HUES6 (cell line): ENCODE data around the gene TAF6L.
"Not testable (repeated sequence)": the region's sequence is repeated elsewhere in the genome, so short reads cannot be mapped to it uniquely, and the experiment has no call there.

Source experiments
- H3K27ac ChIP-seq: 2 replicates; pipeline ENCODE4 v1.7.0; 2013; ENCODE audit warnings: low read depth, mild to moderate bottlenecking, low read length, inconsistent platforms
- H3K27me3 ChIP-seq: 2 replicates; pipeline ENCODE4 v1.6.1; 2013; ENCODE audit warnings: low read length; ENCODE audit not compliant: control insufficient read depth, insufficient read depth
- H3K36me3 ChIP-seq: 2 replicates; pipeline ENCODE4 v1.6.1; 2013; ENCODE audit warnings: low read length; ENCODE audit not compliant: control insufficient read depth, insufficient read depth
- H3K4me1 ChIP-seq: 2 replicates; pipeline ENCODE4 v1.6.1; 2013; ENCODE audit warnings: low read length; ENCODE audit not compliant: control insufficient read depth, insufficient read depth
- H3K4me3 ChIP-seq: 2 replicates; pipeline ENCODE4 v1.5.1; 2013; ENCODE audit warnings: low read depth, low read length
- H3K9ac ChIP-seq: one replicate; pipeline ENCODE4 v1.6.1; 2013; ENCODE audit warnings: mild to moderate bottlenecking, low read length
- H3K9me3 ChIP-seq: 2 replicates; pipeline ENCODE4 v1.6.1; 2013; ENCODE audit warnings: low read depth, low read length; ENCODE audit not compliant: control insufficient read depth, insufficient read depth

The TAF6L gene

DNA sequence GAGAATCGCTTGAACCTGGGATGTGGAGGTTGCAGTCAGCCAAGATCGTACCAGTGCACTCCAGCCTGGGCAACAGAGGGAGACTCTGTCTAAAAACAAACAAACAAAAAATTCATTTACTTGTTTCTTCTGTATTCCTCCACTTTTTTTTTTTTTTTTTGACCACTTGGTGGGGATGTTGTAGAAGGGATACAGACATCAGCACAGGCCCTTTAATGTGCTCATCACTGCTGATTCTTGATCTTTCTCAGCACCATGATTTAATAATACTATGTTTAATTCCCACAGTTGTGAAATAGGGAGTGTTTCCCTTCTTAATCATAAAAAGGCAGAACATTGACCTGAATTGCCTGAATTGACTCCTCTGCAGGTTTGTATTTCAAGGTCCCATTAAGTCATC, 38.4 kb upstream of the TAF6L start:
- Histone ChIP-seq H3K9ac (no peak overlapping the region), H3K36me3 (peaks cover 31% of the 10 kb centered on the region), H3K4me1 (peaks cover 2% of the 10 kb centered on the region; the same call in 1 of the 2 replicates), H3K27ac (no peak overlapping the region), H3K4me3 (no peak overlapping the region), H3K9me3 (no peaks in the 10 kb centered on the region), H3K27me3 (no peaks in the 10 kb centered on the region)

DNA sequence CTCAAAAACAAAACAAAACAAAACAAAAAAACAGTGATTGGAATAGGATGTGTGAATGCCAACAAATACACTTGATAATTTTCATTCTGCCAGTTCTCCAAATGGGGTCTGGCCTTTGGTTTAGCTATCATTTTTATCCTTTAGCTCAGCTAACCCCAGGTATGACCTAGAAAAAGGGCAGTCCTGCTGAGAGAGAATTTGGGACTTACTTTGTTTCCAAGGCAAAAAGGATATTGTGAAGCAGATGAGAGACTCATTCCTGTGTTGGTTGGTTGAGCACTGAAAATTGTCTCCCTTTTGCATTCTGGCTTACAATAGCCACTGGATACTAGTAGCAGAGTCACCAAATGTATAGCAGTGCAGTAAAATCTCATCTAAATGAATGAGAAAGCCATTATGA, 34.0 kb upstream of the TAF6L start:
- no peaks in the 10 kb centered on the region for H3K27me3 ChIP-seq
- no peak overlapping the region for H3K9ac ChIP-seq
- no peaks in the 10 kb centered on the region for H3K9me3 ChIP-seq
- no peak overlapping the region for H3K27ac ChIP-seq
- peaks cover 46% of the 10 kb centered on the region for H3K36me3 ChIP-seq
- H3K4me3 ChIP-seq = no peak overlapping the region
- H3K4me1 ChIP-seq = no peaks in the 10 kb centered on the region

GRCh38 chr11:62747475-62748160, 23.6 kb upstream of the TAF6L start:
- Histone ChIP-seq H3K27ac (no peak overlapping the region), H3K4me1 (no peaks in the 10 kb centered on the region), H3K9ac (no peak overlapping the region), H3K27me3 (no peaks in the 10 kb centered on the region), H3K36me3 (peaks cover 20% of the 10 kb centered on the region), H3K9me3 (no peaks in the 10 kb centered on the region), H3K4me3 (no peak overlapping the region)

DNA sequence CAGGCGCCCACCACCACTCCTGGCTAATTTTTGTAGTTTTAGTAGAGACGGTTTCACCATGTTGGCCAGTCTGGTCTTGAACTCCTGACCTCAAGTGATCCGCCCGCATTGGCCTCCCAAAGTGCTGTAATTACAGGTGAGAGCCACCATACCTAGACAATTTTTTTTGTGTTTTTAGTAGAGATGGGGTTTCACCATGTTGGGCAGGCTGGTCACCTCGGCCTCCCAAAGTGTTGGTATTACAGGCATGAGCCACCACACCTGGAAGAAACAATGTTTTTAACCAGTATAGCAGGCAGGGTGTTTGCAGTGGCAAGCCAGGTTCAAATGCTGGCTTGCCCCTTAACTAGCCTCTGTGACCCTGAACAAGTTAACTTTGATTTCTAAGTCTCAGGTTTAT, 21.3 kb upstream of the TAF6L start:
- not testable (repeated sequence) for H3K9ac ChIP-seq, H3K9me3 ChIP-seq, H3K27ac ChIP-seq, H3K4me1 ChIP-seq, H3K27me3 ChIP-seq, H3K4me3 ChIP-seq
- peaks cover 28% of the 10 kb centered on the region for H3K36me3 ChIP-seq

GRCh38 chr11:62752177-62752785, 18.9 kb upstream of the TAF6L start:
- Histone ChIP-seq H3K27me3 (no peaks in the 10 kb centered on the region), H3K9me3 (no peaks in the 10 kb centered on the region), H3K36me3 (peaks cover 28% of the 10 kb centered on the region), H3K9ac (no peak overlapping the region), H3K4me3 (no peak overlapping the region), H3K4me1 (peaks cover 9% of the 10 kb centered on the region; the same call in 1 of the 2 replicates), H3K27ac (no peak overlapping the region)

GRCh38 chr11:62752994-62753735, 18.0 kb upstream of the TAF6L start:
- H3K4me3 ChIP-seq = peak overlapping the region; percentile 89
- peaks cover 11% of the 10 kb centered on the region; the same call in 1 of the 2 replicates for H3K4me1 ChIP-seq
- H3K36me3 ChIP-seq = peaks cover 28% of the 10 kb centered on the region
- peak overlapping the region; percentile 8; the same call in 1 of the 2 replicates for H3K27ac ChIP-seq
- H3K27me3 ChIP-seq = no peaks in the 10 kb centered on the region
- no peaks in the 10 kb centered on the region for H3K9me3 ChIP-seq
- H3K9ac ChIP-seq = no peak overlapping the region

DNA sequence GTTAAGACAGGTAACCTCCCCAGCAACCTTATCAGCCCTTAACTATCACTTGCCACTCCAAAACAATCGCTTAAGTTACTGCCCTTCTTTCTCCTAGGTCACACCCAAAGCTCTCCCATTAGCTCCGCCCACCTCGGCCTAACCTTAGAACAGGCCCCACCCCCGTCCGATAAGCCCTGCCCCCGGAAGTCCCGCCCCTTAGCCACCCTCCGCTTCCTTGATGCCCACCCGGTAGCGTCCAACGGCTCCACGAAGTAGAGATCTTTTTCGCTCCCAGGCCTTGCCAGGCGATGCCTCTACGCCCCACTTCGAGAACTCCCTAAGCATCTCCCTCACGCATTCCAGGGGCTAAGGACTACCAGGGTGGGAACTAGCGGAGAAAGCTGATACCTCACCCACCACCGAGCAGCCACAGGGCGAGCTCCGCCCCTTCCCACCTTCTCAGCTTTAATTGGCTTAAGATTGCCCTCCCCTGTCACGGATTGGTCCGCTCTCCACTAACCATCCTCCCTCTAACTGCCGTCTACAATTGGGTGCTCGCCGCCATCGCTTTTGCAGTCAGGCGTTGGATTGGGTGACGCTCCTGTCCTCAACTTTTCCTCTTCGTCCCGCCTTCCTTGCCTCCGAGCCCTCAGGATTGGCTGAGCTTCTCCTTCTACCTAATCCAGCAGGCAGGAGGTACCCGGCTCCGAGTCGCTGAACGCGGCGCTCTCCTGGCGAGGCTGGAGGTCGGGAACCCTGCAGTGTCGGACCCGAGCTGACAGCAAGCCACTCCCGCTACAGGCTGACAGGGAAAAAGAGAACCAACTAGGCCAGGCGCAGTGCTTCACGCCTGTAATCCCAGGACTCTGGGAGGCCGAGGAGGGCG, 17.2 kb upstream of the TAF6L start, which contains the start of gene ZBTB3:
Gene ZBTB3 (minus strand): TSS at position 425 of the 868 bp plus-strand sequence. CDS start 496 bp downstream, outside the sequence.
- peak within 1 kb of the TSS; percentile 75 for H3K9ac ChIP-seq
- no peaks in the 10 kb centered on the region for H3K9me3 ChIP-seq
- H3K4me1 ChIP-seq = peaks cover 14% of the 10 kb centered on the region; the same call in 1 of the 2 replicates
- H3K36me3 ChIP-seq = peaks cover 25% of the 10 kb centered on the region
- peak within 1 kb of the TSS; percentile 22 for H3K27ac ChIP-seq
- peak within 1 kb of the TSS; percentile 89 for H3K4me3 ChIP-seq
- H3K27me3 ChIP-seq = no peaks in the 10 kb centered on the region

- Histone ChIP-seq H3K36me3 (peaks cover 17% of the 10 kb centered on the region), H3K9me3 (no peaks in the 10 kb centered on the region), H3K27ac (no peak overlapping the region), H3K4me3 (no peak overlapping the region), H3K4me1 (peaks cover 14% of the 10 kb centered on the region; the same call in 1 of the 2 replicates), H3K27me3 (no peaks in the 10 kb centered on the region), H3K9ac (no peak overlapping the region)
These were observed 16.0 kb upstream of the TAF6L start for GRCh38 chr11:62755086-62755615.

DNA sequence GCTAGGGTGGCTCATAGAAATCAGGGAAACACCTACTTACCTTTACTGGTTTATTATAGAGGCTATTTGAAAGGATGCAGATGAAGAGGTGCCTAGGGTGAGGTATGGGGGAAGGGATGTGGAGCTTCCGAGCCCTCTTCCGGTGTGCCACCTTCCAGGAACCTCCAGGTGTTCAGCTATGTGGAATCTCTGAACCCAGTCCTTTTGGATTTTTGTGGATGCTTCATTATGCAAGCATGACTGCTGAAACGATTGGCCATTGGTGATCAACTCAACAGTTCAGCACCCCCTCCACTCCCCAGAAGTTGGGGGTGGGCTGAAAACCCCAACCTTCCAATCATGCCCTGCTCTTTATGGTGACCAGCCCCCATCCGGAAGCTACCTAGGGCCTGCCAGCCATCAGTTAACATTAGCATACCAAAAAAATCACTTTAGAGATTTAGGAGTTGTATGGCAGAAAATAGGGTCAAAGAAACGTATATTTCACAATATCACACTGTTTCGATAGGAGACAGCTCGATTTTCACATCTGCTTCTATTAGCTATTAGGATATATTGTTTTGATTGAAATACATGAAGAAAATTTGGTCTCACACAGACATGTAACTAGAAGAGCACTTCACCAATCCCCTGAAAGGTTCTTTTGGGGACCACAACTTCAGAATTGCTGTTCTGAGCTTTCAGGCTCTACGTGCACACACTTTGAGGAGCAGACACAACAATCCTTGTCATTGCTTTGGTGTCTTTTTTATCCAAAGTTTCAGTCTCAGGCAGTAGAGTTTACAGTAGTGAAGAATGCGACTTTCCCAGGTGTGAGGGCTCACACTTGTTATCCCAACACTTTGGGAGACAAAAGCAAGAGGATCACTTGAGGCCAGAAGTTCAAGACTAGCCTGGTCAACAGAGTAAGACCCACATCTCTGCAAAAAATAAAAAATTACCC, 13.1 kb upstream of the TAF6L start:
- peak overlapping the region; percentile 55 for H3K4me3 ChIP-seq

More for the DNA sequence above, 13.1 kb upstream of the TAF6L start:
- H3K4me1 ChIP-seq = peaks cover 21% of the 10 kb centered on the region
- H3K9me3 ChIP-seq = no peaks in the 10 kb centered on the region
- peaks cover 8% of the 10 kb centered on the region for H3K36me3 ChIP-seq
- peak overlapping the region; percentile 68 for H3K9ac ChIP-seq
- no peaks in the 10 kb centered on the region for H3K27me3 ChIP-seq
- peak overlapping the region; percentile 82 for H3K27ac ChIP-seq
